GM13976 (cell line): ENCODE results near the gene STYXL2.

ENCODE experiments used
- DNase-seq: peaks from one replicate; pipeline ENCODE4 v3.0.0; 2012; ENCODE audit warnings: low spot score
- in situ Hi-C: fragments of 300-500 bp; cut with MboI; formaldehyde crosslinking; loops from one replicate; pipeline ENCODE4 v1.12.0; 2022; ENCODE audit warnings: low sequenced_read_pairs, mixed read lengths, inconsistent platforms; ENCODE audit not compliant: unreplicated experiment
- TF ChIP-seq, protein P1 (sequence below): IDR thresholded peaks from 2 replicates; pipeline ENCODE4 v1.5.1; 2012; ENCODE audit warnings: borderline replicate concordance, mild to moderate bottlenecking; ENCODE audit not compliant: insufficient read depth; ENCODE audit errors: extremely low read depth, missing control alignments, control extremely low read depth

The STYXL2 gene

DNA sequence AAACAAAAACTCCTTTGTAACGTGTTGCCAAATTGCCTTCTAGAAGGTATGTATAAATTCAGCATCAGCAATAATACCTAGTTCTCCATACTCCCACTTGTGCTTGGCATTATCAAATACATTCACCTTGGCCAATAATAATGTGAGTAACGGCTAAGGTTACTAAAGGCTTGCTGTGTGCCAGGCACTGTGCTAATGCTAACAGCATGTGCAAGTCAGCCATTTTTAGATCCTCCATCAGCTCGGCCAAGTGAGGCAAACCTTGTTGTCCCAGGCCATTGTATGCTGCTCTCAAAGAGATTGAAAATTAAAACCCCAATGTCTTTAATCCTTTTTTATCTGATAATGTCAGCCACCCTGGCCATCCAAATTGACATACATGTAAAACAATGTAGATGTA is 48.1 kb downstream of the STYXL2 start:
- DNase-seq, result no peak
- in situ Hi-C loops, result no loop called here
- TF ChIP-seq, protein P1, sequence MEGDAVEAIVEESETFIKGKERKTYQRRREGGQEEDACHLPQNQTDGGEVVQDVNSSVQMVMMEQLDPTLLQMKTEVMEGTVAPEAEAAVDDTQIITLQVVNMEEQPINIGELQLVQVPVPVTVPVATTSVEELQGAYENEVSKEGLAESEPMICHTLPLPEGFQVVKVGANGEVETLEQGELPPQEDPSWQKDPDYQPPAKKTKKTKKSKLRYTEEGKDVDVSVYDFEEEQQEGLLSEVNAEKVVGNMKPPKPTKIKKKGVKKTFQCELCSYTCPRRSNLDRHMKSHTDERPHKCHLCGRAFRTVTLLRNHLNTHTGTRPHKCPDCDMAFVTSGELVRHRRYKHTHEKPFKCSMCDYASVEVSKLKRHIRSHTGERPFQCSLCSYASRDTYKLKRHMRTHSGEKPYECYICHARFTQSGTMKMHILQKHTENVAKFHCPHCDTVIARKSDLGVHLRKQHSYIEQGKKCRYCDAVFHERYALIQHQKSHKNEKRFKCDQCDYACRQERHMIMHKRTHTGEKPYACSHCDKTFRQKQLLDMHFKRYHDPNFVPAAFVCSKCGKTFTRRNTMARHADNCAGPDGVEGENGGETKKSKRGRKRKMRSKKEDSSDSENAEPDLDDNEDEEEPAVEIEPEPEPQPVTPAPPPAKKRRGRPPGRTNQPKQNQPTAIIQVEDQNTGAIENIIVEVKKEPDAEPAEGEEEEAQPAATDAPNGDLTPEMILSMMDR, result no peak
